Measurements from ENCODE around the gene DAG1.

DAG1 gene

DNA sequence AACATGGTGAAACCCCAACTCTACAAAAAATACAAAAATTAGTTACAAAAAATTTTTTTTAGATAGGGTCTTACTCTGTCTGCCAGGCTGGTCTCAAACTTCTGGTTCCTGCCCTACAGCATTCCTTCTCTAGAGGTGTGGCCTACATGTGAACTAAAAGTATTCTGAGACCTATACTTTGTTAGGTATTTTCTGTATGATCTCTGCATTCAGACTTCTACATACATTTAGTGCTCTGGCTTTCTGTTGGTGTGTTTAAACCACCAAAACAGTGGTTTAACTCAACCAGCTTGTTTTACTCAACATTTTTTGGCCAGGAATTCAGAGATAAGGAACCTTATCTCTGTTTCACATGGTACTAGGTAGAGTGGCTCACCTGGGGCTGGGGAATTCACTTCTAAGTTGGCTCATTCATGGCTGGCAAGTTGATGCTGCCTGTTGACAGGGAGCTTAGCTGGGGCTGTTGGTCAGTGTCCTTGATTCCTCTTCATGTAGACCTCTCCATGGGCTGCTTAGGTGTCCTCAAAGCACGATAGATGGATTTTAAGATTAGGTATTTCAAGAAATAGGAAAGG lies 42.8 kb downstream of the DAG1 start:
- H3K4me3 ChIP-seq (ENCODE audit: low read length), result no peak overlapping the region
- no peaks in the 10 kb centered on the region for H3K4me1 ChIP-seq (ENCODE audit: control insufficient read depth, low read length)
- no peak overlapping the region for H3K4me2 ChIP-seq (ENCODE audit: low read length)
- no peaks in the 10 kb centered on the region for H3K9me2 ChIP-seq (replicated peaks; ENCODE audit: control insufficient read depth, low read length)
- no peak overlapping the region for H3K27ac ChIP-seq (ENCODE audit: low read depth, low read length)
- no peaks in the 10 kb centered on the region for H3K27me3 ChIP-seq (ENCODE audit: control insufficient read depth, low read length)
- no peaks in the 10 kb centered on the region for H4K20me1 ChIP-seq (ENCODE audit: control insufficient read depth, insufficient read depth, low read depth, low read length)
- H3F3A ChIP-seq (ENCODE audit: control insufficient read depth, insufficient read depth), result no peaks in the 10 kb centered on the region
- no peaks in the 10 kb centered on the region for H3K9me3 ChIP-seq (ENCODE audit: control insufficient read depth, insufficient read depth, low read length)
- TF ChIP-seq EZH2phosphoT487 (IDR thresholded peaks at IDR 0.05; ENCODE audit: borderline replicate concordance, low read length), result no peak
- peaks cover 40% of the 10 kb centered on the region for H3K36me3 ChIP-seq (ENCODE audit: control insufficient read depth, low read length)
- 0 out of 2 replicates have a peak, but pooled peaks cover 3% of the 10 kb centered on the region for H3K79me2 ChIP-seq (ENCODE audit: control insufficient read depth, low read length)

DNA sequence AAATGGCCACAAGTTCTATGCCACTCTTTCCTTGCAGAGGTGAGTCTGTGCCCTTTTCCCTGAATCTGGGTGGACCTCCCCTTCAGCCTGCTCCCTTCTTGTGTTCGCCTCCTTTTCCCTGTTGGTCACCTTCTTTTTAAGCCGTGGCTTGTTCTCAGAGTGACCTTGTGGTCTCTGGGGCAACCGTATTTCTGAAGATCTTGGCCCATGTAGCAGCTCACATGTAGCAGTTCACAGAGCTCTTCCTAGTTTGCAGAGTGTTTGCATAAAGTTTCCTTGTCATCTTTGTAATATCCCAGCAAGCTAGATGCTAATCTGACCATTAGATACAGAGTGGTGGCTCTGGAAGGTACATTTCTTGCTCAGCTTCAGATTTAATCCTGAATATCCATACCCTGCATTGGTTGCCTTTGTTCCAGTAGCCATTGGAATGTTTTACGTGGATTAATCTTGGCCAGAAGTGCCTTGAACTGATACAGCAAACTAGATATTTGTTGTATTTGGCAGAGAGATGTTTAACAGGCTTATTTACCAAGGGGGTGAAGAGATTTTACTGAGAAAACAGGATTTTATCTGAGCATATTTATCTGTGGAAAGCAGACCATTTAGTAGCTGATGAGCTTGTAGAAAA lies 43.5 kb downstream of the DAG1 start:
- TF ChIP-seq EZH2phosphoT487 (IDR thresholded peaks at IDR 0.05; ENCODE audit: borderline replicate concordance, low read length), result no peak
- TF ChIP-seq, protein P1, sequence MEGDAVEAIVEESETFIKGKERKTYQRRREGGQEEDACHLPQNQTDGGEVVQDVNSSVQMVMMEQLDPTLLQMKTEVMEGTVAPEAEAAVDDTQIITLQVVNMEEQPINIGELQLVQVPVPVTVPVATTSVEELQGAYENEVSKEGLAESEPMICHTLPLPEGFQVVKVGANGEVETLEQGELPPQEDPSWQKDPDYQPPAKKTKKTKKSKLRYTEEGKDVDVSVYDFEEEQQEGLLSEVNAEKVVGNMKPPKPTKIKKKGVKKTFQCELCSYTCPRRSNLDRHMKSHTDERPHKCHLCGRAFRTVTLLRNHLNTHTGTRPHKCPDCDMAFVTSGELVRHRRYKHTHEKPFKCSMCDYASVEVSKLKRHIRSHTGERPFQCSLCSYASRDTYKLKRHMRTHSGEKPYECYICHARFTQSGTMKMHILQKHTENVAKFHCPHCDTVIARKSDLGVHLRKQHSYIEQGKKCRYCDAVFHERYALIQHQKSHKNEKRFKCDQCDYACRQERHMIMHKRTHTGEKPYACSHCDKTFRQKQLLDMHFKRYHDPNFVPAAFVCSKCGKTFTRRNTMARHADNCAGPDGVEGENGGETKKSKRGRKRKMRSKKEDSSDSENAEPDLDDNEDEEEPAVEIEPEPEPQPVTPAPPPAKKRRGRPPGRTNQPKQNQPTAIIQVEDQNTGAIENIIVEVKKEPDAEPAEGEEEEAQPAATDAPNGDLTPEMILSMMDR (IDR thresholded peaks at IDR 0.05; ENCODE audit: low read depth, low read length, poor library complexity, severe bottlenecking), result no peak
- no peak overlapping the region for H3K4me3 ChIP-seq (ENCODE audit: low read length)
- H4K20me1 ChIP-seq (ENCODE audit: control insufficient read depth, insufficient read depth, low read depth, low read length), result 0 out of 2 replicates have a peak, but pooled peaks cover 1% of the 10 kb centered on the region
- 0 out of 2 replicates have a peak, but pooled peaks cover 3% of the 10 kb centered on the region for H3K79me2 ChIP-seq (ENCODE audit: control insufficient read depth, low read length)
- H3K27me3 ChIP-seq (ENCODE audit: control insufficient read depth, low read length), result no peaks in the 10 kb centered on the region
- H3K9me2 ChIP-seq (replicated peaks; ENCODE audit: control insufficient read depth, low read length), result no peaks in the 10 kb centered on the region
- H3K9me3 ChIP-seq (ENCODE audit: control insufficient read depth, insufficient read depth, low read length), result no peaks in the 10 kb centered on the region
- no peaks in the 10 kb centered on the region for H3K4me1 ChIP-seq (ENCODE audit: control insufficient read depth, low read length)
- H3K36me3 ChIP-seq (ENCODE audit: control insufficient read depth, low read length), result peaks cover 42% of the 10 kb centered on the region
- H3K27ac ChIP-seq (ENCODE audit: low read depth, low read length), result no peak overlapping the region
- no peaks in the 10 kb centered on the region for H3F3A ChIP-seq (ENCODE audit: control insufficient read depth, insufficient read depth)
- H3K4me2 ChIP-seq (ENCODE audit: low read length), result no peak overlapping the region

DNA sequence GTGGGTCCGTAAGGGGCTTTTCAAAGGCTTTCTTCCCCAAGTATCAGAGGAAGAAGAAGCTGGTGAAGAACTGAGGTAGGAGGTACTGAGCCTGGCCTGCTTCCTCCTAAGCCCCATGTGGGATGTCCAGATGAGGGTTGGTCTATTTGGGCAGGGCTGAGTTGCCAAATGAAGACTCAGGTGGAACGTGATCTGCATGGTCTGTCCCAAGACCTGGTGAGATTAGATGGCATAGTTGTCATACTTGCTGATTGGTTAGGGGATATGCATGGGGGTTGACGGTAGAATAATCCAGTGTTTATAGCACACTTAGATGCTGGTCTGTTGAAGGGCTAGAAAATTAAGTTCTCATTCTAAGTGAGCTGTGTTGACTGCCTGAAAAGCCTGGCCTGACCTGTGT lies 47.9 kb downstream of the DAG1 start:
- Histone ChIP-seq H3K27me3 (ENCODE audit: control insufficient read depth, low read length) (no peaks in the 10 kb centered on the region), H3K4me3 (ENCODE audit: low read length) (no peak overlapping the region), H3K4me2 (ENCODE audit: low read length) (no peak overlapping the region), H3K36me3 (ENCODE audit: control insufficient read depth, low read length) (peaks cover 32% of the 10 kb centered on the region), H3K9me2 (replicated peaks; ENCODE audit: control insufficient read depth, low read length) (no peaks in the 10 kb centered on the region), H3K4me1 (ENCODE audit: control insufficient read depth, low read length) (no peaks in the 10 kb centered on the region), H3K27ac (ENCODE audit: low read depth, low read length) (no peak overlapping the region), H3K9me3 (ENCODE audit: control insufficient read depth, insufficient read depth, low read length) (no peaks in the 10 kb centered on the region), H4K20me1 (ENCODE audit: control insufficient read depth, insufficient read depth, low read depth, low read length) (0 out of 2 replicates have a peak, but pooled peaks cover 9% of the 10 kb centered on the region), H3K79me2 (ENCODE audit: control insufficient read depth, low read length) (no peaks in the 10 kb centered on the region), H3F3A (ENCODE audit: control insufficient read depth, insufficient read depth) (no peaks in the 10 kb centered on the region)
- TF ChIP-seq EZH2phosphoT487 (IDR thresholded peaks at IDR 0.05; ENCODE audit: borderline replicate concordance, low read length), result no peak
- TF ChIP-seq, protein P1 (IDR thresholded peaks at IDR 0.05; ENCODE audit: low read depth, low read length, poor library complexity, severe bottlenecking), result no peak

DNA sequence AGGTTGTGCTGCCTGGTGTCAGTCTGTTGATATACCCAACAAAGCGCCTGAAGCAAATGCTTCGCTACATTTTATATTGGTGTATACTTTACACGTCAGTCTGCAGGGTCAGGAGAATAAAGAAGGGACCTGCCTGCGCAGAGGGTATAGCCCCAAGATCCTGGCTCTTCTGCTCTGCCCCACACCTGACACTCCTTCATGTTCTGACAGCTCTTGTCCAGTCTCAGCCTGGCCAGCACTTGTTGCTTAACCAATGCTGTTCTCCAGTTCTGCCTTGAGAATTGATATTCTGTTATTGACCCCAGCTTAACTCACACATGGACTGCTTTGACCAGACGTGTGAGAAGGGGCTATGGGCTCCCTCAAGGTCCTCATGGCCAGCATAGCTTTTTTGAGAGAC lies 48.4 kb downstream of the DAG1 start:
- Histone ChIP-seq H3K27ac (ENCODE audit: low read depth, low read length) (no peak overlapping the region), H3K9me2 (replicated peaks; ENCODE audit: control insufficient read depth, low read length) (no peaks in the 10 kb centered on the region), H3K79me2 (ENCODE audit: control insufficient read depth, low read length) (no peaks in the 10 kb centered on the region), H3K4me1 (ENCODE audit: control insufficient read depth, low read length) (no peaks in the 10 kb centered on the region), H3K4me3 (ENCODE audit: low read length) (no peak overlapping the region), H3K9me3 (ENCODE audit: control insufficient read depth, insufficient read depth, low read length) (no peaks in the 10 kb centered on the region), H3K4me2 (ENCODE audit: low read length) (no peak overlapping the region), H3K36me3 (ENCODE audit: control insufficient read depth, low read length) (peaks cover 28% of the 10 kb centered on the region), H4K20me1 (ENCODE audit: control insufficient read depth, insufficient read depth, low read depth, low read length) (0 out of 2 replicates have a peak, but pooled peaks cover 9% of the 10 kb centered on the region), H3F3A (ENCODE audit: control insufficient read depth, insufficient read depth) (no peaks in the 10 kb centered on the region), H3K27me3 (ENCODE audit: control insufficient read depth, low read length) (no peaks in the 10 kb centered on the region)
- no peak for TF ChIP-seq EZH2phosphoT487 (IDR thresholded peaks at IDR 0.05; ENCODE audit: borderline replicate concordance, low read length)
- TF ChIP-seq, protein P1 (IDR thresholded peaks at IDR 0.05; ENCODE audit: low read depth, low read length, poor library complexity, severe bottlenecking), result no peak
